WTC11 (cell line): ENCODE measurements around the gene C19orf25.

ENCODE experiments used
- CREB1 ChIP-seq: sonication (generic); formaldehyde crosslinking; IDR thresholded peaks from 2 replicates; pipeline ENCODE4 v1.8.0; 2023; ENCODE audit warnings: mild to moderate bottlenecking, missing genetic modification reagents
- CTCF ChIP-seq: fragments of 200-600 bp; IDR thresholded peaks from 2 replicates; pipeline ENCODE4 v1.8.0; 2022; ENCODE audit warnings: antibody characterized with exemption
- FOXP1 ChIP-seq: sonication (generic); formaldehyde crosslinking; IDR thresholded peaks from 2 replicates; pipeline ENCODE4 v1.8.0; 2022; ENCODE audit warnings: missing genetic modification reagents, mild to moderate bottlenecking, moderate library complexity, borderline replicate concordance
- MAX ChIP-seq: sonication (generic); formaldehyde crosslinking; IDR thresholded peaks from 2 replicates; pipeline ENCODE4 v1.8.0; 2022; ENCODE audit warnings: mild to moderate bottlenecking, missing genetic modification reagents
- NR3C1 ChIP-seq: sonication (generic); formaldehyde crosslinking; conservative IDR thresholded peaks from 2 replicates; pipeline ENCODE4 v1.8.1; 2023; ENCODE audit warnings: low read depth, mild to moderate bottlenecking, missing genetic modification reagents
- RELA ChIP-seq: sonication (generic); formaldehyde crosslinking; IDR thresholded peaks from 2 replicates; pipeline ENCODE4 v1.8.1; 2022; ENCODE audit warnings: missing genetic modification reagents, mild to moderate bottlenecking, borderline replicate concordance
- SP1 ChIP-seq: sonication (generic); formaldehyde crosslinking; conservative IDR thresholded peaks from 2 replicates; pipeline ENCODE4 v1.8.1; 2022; ENCODE audit warnings: missing genetic modification reagents
- TCF7 ChIP-seq: sonication (generic); formaldehyde crosslinking; IDR thresholded peaks from 2 replicates; pipeline ENCODE4 v1.8.0; 2022; ENCODE audit warnings: mild to moderate bottlenecking, low read depth, missing genetic modification reagents, moderate library complexity
- TEAD4 ChIP-seq: sonication (generic); formaldehyde crosslinking; IDR thresholded peaks from 2 replicates; pipeline ENCODE4 v1.8.0; 2022; ENCODE audit warnings: mild to moderate bottlenecking, missing genetic modification reagents
- ZNF281 ChIP-seq: sonication (generic); formaldehyde crosslinking; IDR thresholded peaks from 2 replicates; pipeline ENCODE4 v1.8.0; 2023; ENCODE audit warnings: mild to moderate bottlenecking, missing genetic modification reagents
- ZNF512 ChIP-seq: sonication (generic); formaldehyde crosslinking; IDR thresholded peaks from 2 replicates; pipeline ENCODE4 v1.8.1; 2022; ENCODE audit warnings: missing genetic modification reagents, borderline replicate concordance

GRCh38 chr19:1434040-1434366 is 45.0 kb downstream of the C19orf25 start:
- no peak for TF ChIP-seq ZNF281 (CRISPR knock-in tag)
- TF ChIP-seq CREB1: no peak
- no peak for TF ChIP-seq CTCF
- no peak for TF ChIP-seq NR3C1
- TF ChIP-seq ZNF512: no peak
- no peak for TF ChIP-seq FOXP1 (CRISPR knock-in tag)
- TF ChIP-seq RELA (CRISPR knock-in tag): no peak
- TF ChIP-seq MAX: no peak
- TF ChIP-seq TEAD4: no peak
- no peak for TF ChIP-seq SP1 (CRISPR knock-in tag)
- no peak for TF ChIP-seq TCF7 (CRISPR knock-in tag)
